Subcutaneous abdominal adipose tissue (tissue), 5 donors: ENCODE measurements around the gene GAB2.
"Not testable (repeated sequence)": the region's sequence is repeated elsewhere in the genome, so short reads cannot be mapped to it uniquely, and the experiment has no call there.

Experiments
- H3K27ac ChIP-seq: one replicate; pipeline ENCODE4 v1.7.0; 2013; ENCODE audit warnings: low read depth, mild to moderate bottlenecking, inconsistent platforms, low read length, moderate library complexity
- H3K27me3 ChIP-seq, 5 donors: one replicate each; pipeline ENCODE4 v1.7.0; 2013; ENCODE audit warnings: low read length in 5 of 5, inconsistent platforms in 1 of 5; ENCODE audit not compliant: control insufficient read depth in 5 of 5, insufficient read depth in 4 of 5
- H3K36me3 ChIP-seq, 5 donors: one replicate each; pipeline ENCODE4 v1.7.0; 2013; ENCODE audit warnings: low read length in 5 of 5; ENCODE audit not compliant: control insufficient read depth in 5 of 5, insufficient read depth in 5 of 5
- H3K4me1 ChIP-seq, 5 donors: one replicate each; pipeline ENCODE4 v1.7.0; 2013; ENCODE audit warnings: low read length in 5 of 5, mild to moderate bottlenecking in 3 of 5, moderate library complexity in 1 of 5; ENCODE audit not compliant: control insufficient read depth in 5 of 5, insufficient read depth in 5 of 5
- H3K4me3 ChIP-seq, 5 donors: one replicate each; pipeline ENCODE4 v1.7.0; 2013; ENCODE audit warnings: low read length in 5 of 5, low read depth in 1 of 5
- H3K9ac ChIP-seq, 5 donors: one replicate each; pipeline ENCODE4 v1.7.0; 2013; ENCODE audit warnings: low read length in 5 of 5, mild to moderate bottlenecking in 4 of 5, moderate library complexity in 3 of 5
- H3K9me3 ChIP-seq, 5 donors: one replicate each; pipeline ENCODE4 v1.7.0; 2013; ENCODE audit warnings: low read length in 5 of 5; ENCODE audit not compliant: control insufficient read depth in 5 of 5
- donor health status: healthy.
- donor health status: healthy.
- donor health status: healthy.
- donor health status: healthy.
- donor health status: healthy.

The GAB2 gene

GRCh38 chr11:78179459-78180071 is 238.1 kb downstream of the GAB2 start:
- no peaks in the 10 kb centered on the region for H3K9me3 ChIP-seq
- no peaks in the 10 kb centered on the region for H3K27me3 ChIP-seq
- H3K27ac ChIP-seq: no peak overlapping the region
- H3K4me3 ChIP-seq: no peak overlapping the region
- no peak overlapping the region for H3K9ac ChIP-seq
- H3K4me1 ChIP-seq: peaks cover 0 to 8% (median 0%) of the 10 kb centered on the region in 5 donors
- H3K36me3 ChIP-seq: peaks cover 0 to 21% (median 9%) of the 10 kb centered on the region in 5 donors

GRCh38 chr11:78177216-78177615 is 240.4 kb downstream of the GAB2 start:
- Histone ChIP-seq H3K27me3 (no peaks in the 10 kb centered on the region), H3K4me3 (no peak overlapping the region)

DNA sequence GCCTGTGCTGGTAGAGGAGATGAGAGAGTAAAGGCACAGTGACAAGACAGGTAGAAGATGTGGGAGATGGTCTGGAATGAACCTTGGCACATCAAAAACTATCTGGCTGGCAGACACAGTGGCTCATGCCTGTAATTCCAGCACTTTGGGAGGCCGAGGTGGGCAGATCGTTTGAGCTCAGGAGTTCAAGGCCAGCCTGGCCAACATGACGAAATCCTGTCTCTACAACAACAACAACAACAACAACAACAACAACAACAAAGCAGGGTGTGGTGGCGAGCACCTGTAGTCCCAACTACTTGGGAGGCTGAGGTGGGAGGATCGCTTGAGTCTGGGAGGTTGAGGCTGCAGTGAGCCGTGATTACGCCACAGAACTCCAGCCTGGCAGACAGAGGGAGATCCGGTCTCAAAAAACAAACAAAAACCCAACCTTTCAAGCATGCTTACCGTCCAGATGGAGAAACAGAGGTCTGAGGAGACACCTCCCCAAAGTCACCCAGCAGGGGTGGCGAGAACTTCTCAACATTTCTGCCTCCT is 240.9 kb downstream of the GAB2 start:
- Histone ChIP-seq H3K27ac (no peak overlapping the region), H3K9ac (no peak overlapping the region), H3K4me3 (no peak overlapping the region), H3K4me1 (peaks cover 0 to 2% (median 0%) of the 10 kb centered on the region in 5 donors), H3K9me3 (no peaks in the 10 kb centered on the region), H3K27me3 (no peaks in the 10 kb centered on the region), H3K36me3 (peaks cover 0 to 41% (median 32%) of the 10 kb centered on the region in 5 donors)

More at GRCh38 chr11:78177216-78177615, 240.4 kb downstream of the GAB2 start:
- Histone ChIP-seq H3K36me3 (peaks cover 0 to 35% (median 28%) of the 10 kb centered on the region in 5 donors), H3K27ac (no peak overlapping the region), H3K9ac (no peak overlapping the region), H3K4me1 (peaks cover 0 to 2% (median 0%) of the 10 kb centered on the region in 5 donors), H3K9me3 (no peaks in the 10 kb centered on the region)

GRCh38 chr11:78175862-78176261 is 241.8 kb downstream of the GAB2 start:
- H3K4me1 ChIP-seq, H3K9ac ChIP-seq, H3K4me3 ChIP-seq, H3K9me3 ChIP-seq, H3K27me3 ChIP-seq, H3K27ac ChIP-seq: not testable (repeated sequence)
- H3K36me3 ChIP-seq: peaks cover 0 to 42% (median 32%) of the 10 kb centered on the region in 5 donors

DNA sequence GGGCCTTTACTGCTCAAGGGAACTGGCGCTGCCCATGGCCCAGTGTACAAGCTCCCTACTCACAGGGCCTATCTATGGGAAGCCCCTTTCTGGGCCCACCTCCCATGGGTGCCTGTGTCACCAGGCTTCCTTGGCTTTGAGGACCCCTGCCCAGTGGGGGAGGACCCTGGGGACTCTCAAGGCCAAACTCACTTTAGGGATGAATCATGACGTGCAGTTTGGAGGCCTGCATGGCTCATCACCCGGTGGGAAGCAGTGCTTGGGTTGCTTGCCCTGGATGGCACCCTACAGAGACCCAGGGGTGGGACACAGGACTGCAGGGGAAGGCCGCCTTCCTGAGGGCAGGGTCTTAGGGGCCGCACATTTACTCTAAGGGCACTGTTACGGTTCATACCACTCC is 245.7 kb downstream of the GAB2 start:
- Histone ChIP-seq H3K4me1 (peaks cover 3 to 24% (median 21%) of the 10 kb centered on the region in 5 donors), H3K36me3 (peaks cover 0 to 38% (median 26%) of the 10 kb centered on the region in 5 donors), H3K9ac (no peak overlapping the region), H3K9me3 (no peaks in the 10 kb centered on the region), H3K4me3 (no peak overlapping the region), H3K27ac (no peak overlapping the region), H3K27me3 (no peaks in the 10 kb centered on the region)

DNA sequence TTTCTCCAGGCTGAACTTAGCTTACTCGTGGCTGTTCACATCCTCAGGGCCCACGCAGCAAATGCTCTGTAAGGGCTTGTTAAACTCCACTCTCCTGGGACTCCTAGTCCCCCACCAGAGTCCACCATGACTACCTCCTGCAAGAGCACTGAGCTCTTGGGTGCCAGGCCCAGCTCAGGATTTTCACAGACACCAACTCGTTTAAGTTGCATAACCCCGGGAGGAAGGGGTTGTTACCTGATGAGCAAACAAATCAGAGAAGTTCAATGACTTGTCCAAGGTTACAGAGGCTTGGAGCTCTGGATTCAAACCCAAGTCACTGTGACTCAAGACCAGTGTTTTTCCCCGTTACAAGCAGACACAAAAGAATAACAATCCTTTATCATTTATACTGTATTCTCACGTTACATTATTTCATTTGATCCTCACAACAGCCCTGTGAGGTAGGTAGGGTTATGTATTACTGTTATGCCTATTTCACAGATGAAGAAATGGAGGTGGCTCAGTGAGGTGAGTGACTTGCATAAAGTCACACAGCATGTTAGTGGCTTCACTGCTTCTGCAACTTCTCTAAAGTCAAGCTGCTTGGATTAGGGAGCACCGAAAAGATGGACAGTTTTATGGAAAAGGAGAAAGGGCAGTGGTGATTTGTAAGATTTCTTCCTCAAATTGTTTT is 246.6 kb downstream of the GAB2 start:
- Histone ChIP-seq H3K9me3 (no peaks in the 10 kb centered on the region), H3K4me3 (no peak overlapping the region), H3K9ac (no peak overlapping the region), H3K4me1 (peaks cover 3 to 24% (median 21%) of the 10 kb centered on the region in 5 donors), H3K36me3 (peaks cover 0 to 33% (median 25%) of the 10 kb centered on the region in 5 donors), H3K27me3 (no peaks in the 10 kb centered on the region), H3K27ac (no peak overlapping the region)

- peaks cover 3 to 24% (median 21%) of the 10 kb centered on the region in 5 donors for H3K4me1 ChIP-seq
- H3K27ac ChIP-seq: peak overlapping the region; percentile 92
These were observed 247.2 kb downstream of the GAB2 start for GRCh38 chr11:78170413-78170812.

DNA sequence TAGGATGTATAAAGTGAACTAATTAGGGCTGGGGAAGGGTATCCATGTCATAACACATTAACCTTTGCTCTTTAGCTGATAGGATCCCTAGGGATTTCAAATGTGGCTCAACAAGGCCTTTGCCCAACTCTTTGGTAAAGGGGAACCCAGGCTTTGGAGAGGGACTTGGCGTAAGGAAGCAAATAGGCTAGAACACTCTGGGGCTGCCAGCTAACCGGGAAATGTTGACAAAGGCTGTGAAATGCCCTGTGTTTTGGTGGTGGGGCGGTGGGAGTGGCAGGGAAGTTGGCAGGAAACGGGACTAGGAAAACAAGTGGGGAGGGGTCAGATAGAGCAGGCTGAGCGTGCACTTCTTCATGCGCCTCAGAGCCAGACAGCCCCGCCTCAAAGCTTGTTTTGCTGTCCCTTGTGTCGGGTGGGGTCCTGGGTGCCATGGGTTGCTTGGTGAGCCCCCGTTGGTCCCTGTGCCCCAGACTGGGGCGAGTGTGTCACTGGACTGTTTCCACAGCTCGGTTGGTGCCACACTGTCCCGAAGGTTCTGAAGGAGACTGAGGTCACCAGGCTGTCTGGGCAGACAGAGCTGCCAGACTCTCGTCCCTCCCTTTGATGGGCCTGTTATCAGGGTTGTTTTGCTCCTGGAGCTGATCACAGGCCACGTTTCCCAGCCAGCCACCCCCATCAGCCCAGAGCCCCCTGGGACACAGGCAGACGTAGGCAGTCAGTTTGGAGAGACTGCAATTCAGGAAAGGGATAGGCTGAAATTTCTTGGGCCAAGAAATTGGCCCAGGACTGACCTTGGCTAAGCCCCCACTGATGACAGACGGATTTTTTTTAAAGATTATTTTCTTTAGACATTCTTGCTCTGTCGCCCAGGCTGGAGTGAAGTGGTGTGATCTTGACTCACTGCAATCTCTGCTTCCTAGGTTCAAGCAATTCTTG is 248.8 kb downstream of the GAB2 start:
- peaks cover 0 to 27% (median 19%) of the 10 kb centered on the region in 5 donors for H3K36me3 ChIP-seq
- peaks cover 3 to 28% (median 25%) of the 10 kb centered on the region in 5 donors for H3K4me1 ChIP-seq
- peak overlapping the region; percentile 92 for H3K27ac ChIP-seq
- peak overlapping the region in 4 of 5 donors; percentile 5 to 61 (median 32) for H3K9ac ChIP-seq
- peaks cover 0 to 5% (median 0%) of the 10 kb centered on the region in 5 donors for H3K9me3 ChIP-seq
- H3K27me3 ChIP-seq: no peaks in the 10 kb centered on the region
- H3K4me3 ChIP-seq: peak overlapping the region in 4 of 5 donors; percentile 1 to 37 (median 24)

More at GRCh38 chr11:78170413-78170812, 247.2 kb downstream of the GAB2 start:
- Histone ChIP-seq H3K27me3 (no peaks in the 10 kb centered on the region), H3K9me3 (no peaks in the 10 kb centered on the region), H3K36me3 (peaks cover 0 to 33% (median 25%) of the 10 kb centered on the region in 5 donors), H3K9ac (no peak overlapping the region), H3K4me3 (no peak overlapping the region)

DNA sequence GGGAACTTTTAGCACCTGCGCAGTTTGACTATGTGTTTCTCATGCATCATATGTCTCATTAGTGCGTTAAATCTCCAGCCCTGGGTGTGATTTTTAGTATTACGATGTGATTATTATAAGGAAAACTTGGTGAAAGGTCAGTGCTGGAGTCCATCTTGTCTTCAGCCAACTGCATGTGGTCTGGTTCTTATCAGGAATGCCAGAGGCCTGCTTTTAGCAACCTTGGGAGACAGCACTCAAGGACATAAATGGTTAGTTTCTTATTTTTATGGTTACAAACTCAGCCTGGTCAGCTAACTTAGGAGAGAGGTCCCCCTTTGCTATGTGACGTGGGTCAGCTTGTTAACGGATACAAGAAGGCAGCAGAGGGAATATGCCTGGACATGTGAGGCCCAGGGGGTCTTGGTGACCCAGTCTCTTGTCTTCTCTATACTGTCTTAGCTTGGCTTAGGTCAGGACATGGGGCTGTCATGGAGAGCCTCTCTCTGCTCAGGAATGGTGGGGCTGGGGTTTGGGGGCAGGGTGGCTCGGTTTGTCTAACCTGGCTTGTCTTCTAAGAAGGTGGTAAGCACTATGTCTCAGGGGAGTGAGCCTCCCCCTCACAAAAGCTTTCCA is 250.7 kb downstream of the GAB2 start:
- Histone ChIP-seq H3K27me3 (no peaks in the 10 kb centered on the region), H3K9ac (no peak overlapping the region), H3K27ac (no peak overlapping the region), H3K36me3 (peaks cover 0 to 10% (median 2%) of the 10 kb centered on the region in 5 donors), H3K4me1 (peaks cover 3 to 33% (median 25%) of the 10 kb centered on the region in 5 donors), H3K9me3 (peaks cover 0 to 5% (median 0%) of the 10 kb centered on the region in 5 donors), H3K4me3 (no peak overlapping the region)
